GM10847 (cell line): Measurements from ENCODE around the gene TLE4.

ENCODE experiments used
- POLR2A ChIP-seq: IDR thresholded peaks from 2 replicates; pipeline ENCODE4 v1.6.1; 2011; ENCODE audit not compliant: insufficient read length; ENCODE audit errors: extremely low read depth

Gene TLE4

DNA sequence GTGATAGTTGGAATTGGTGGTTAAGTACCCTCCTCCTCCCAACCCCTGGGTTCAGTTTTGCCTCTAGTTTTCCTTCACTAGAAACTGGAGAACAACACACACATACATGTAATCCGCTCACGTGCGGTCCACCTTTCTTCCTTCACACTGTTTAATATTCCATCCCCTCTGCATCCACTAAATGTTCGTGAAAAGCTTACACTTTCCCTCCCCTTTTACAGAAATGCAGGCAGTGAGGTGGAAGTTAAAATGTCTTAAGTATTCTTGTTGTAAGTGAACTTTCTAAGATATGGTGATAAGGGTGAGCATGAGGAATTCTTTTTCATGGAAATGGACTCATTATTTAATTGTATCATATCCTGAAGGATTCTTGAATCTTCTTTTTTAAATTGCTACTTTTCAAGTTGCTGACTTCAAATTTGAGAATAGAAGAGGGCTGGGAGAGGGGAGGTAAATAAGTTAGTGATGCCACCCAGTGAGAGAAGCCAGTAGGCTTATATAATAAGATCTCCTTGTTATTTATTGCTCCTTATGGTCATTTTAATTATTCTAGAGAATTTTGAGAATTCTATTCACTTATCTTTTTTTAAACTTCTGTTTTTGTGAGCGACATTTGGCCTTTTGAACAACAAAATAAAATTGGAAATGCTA, 90.2 kb downstream of the TLE4 start:
- TF ChIP-seq POLR2A = no peak

DNA sequence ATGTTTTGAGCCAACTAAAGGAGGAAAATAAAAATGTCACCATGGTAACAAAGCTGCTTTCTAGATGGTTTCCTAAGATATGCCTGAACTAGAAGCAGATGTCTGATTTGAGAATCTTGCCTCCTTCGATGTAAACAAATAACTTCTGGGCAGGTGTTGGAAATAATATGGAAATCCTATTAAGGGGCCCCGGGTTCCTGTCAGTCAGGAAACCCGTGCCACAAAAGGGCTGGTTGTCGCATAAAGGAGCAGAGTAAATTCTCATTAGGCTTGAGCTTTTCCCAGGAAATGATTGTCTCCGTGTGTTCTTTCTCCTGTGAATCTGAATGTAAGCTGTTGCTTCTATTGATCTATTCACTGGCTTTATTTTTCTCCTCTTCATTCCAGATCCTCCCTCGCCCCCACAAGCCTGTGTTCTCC, 90.8 kb downstream of the TLE4 start:
- no peak for TF ChIP-seq POLR2A

DNA sequence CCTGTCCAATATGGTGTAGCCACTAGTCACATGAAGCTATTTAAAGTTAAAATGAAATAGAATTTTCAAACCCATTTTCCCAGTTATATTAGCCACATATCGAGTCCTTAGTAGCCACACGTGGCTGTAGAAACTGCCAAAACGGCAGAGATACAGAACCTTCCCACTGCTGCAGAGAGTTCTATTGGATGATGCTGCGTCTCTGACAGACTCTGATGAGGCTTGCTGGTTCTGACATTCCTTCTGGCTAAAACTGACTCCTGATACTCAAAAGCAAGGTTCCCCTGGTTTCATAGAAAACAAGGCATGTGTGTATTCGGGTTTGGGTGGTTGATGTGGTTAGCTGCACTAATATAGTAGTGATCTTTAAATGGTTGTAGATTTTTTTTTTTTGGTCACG, 91.5 kb downstream of the TLE4 start:
- no peak for TF ChIP-seq POLR2A

DNA sequence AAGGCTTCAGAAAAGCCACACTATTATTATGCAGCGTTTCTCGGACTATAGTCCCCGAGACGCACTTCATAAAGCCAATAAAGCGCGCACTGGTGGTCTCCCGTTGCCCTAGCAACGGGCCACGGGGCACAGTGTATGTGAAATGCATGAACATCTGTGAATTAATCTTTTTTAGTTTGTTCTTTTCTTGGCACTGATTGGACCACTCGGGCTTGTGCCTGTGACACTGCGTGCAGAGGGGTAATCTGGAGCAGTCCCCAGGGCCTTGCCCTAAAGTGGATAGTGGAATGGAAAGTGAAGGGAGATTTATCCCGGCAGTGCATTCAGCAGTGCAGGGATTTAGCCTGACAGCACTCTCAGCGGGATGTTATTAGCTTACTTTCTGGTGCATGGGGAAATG, 92.1 kb downstream of the TLE4 start:
- no peak for TF ChIP-seq POLR2A

DNA sequence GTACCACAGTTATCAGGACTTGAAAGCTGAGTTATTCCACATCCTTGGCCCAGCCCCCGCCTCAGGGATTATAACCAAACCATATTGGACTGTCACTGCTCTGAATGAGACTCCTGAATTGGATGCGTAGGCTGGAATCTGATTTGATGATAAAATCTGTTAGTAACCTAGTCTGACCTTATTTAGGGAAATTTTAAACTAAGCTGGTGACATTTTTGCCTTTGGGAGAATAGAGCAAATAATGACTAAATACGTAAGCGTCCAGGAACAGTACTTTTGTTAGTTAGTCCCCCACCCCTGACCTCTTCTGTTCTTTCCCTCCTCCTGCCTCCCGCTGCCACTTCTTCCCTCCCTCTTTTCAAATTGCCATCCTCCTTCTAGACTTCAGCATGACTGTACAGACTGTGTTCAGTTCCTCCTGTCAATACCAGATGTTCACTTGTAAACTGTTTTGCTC, 92.6 kb downstream of the TLE4 start:
- TF ChIP-seq POLR2A = no peak

DNA sequence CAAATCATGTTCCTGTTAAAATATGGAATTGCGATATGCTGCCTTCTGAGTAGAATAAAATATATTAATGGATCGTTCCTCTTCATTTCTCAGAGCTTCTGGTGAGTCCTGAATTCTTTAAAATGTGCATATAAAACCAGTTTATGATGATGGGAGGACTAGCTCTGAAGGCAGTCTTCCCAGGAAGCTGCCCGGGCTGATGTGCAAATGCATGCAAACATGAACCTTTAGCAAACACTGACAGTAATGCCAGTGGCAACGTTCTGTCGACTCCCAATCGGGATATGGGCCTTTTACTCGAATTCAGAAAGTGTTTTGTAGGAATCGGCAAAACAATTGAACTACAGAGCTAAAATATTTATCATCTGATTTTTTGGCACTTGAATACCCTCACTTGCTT, 93.6 kb downstream of the TLE4 start:
- TF ChIP-seq POLR2A = no peak

DNA sequence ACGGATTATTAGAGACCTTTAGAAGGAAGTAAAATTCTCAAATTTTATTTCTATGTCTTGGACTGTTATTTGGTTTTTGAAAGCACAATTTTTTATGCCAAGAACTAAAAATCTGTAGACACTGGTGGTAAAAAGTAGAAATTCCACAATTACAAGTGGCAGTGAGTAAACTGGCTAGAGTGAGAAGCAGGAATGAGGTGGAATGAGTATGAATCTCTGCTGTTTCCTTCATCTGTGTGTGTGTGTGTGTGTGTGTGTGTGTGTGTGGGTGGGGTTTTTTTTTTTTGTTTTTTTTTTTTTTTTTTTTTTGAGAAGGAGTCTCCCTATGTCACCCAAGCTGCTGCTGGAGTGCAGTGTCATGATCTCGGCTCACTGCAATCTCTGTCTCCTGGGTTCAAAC, 94.2 kb downstream of the TLE4 start:
- no peak for TF ChIP-seq POLR2A

DNA sequence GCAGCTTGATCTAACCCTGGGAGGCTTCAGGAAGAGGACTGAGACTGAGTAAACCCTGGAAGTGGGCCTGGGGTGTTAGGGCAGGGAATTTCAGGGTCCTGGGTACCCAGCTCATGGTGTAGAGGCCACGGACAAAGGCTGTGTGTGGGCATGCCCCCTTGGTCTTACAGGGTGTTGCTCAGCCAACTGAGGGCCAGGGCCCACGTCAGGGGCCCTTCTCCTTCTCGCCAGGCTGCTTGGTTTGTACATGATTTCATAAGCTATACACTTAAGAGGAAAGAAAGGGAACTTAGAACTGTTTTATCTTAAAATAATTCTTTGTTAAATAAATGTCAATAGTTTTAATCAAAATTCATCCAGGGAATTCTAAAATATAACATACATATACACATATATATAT, 95.4 kb downstream of the TLE4 start:
- TF ChIP-seq POLR2A = no peak

DNA sequence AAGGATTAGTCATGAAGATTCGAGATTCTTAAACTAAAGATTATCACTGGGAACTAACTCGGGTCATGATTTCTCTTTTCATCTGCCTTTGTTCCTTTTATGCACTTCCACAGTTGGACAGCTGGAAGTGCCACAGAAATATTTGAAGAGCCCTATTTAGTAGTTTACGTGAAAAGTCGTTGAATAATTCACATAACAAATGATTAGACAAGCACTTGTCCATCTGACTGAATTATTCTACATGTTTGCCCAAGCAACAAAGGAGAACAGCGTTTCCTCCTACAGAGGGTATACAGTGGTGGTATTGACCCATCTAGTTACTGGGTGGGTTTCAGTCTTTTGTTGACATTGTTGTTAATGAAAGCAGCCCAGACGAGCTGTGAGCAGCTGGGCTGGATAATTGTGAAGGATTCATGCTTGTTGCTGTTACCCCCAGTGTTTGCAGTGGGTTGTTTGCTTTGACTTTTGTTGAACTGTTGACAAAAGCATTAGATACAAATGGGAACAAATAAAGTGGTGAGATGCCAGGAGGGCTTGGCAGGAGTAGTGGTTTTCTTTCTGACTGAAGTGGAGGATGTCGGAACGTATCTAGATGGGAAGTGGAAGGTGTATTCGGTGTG, 96.2 kb downstream of the TLE4 start:
- TF ChIP-seq POLR2A = no peak

DNA sequence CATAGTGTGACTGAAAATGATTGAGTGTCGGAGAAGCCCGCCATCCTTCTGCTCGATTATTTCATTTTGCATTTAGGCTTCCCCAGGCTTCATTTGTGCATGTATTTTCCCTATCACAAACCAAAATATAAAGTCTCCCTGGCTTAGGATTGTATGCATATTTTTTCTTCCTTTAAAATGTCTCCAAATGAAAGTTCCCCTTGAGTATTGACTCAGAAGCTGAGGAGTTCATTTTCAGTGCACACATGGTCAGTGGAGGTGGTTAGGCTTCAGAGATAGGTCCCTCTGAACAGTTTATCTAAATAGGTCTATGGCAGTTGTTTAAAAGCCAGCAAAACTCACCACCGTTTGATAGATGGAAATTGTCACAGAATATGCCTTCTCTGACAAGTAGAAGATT, 97.2 kb downstream of the TLE4 start:
- no peak for TF ChIP-seq POLR2A

DNA sequence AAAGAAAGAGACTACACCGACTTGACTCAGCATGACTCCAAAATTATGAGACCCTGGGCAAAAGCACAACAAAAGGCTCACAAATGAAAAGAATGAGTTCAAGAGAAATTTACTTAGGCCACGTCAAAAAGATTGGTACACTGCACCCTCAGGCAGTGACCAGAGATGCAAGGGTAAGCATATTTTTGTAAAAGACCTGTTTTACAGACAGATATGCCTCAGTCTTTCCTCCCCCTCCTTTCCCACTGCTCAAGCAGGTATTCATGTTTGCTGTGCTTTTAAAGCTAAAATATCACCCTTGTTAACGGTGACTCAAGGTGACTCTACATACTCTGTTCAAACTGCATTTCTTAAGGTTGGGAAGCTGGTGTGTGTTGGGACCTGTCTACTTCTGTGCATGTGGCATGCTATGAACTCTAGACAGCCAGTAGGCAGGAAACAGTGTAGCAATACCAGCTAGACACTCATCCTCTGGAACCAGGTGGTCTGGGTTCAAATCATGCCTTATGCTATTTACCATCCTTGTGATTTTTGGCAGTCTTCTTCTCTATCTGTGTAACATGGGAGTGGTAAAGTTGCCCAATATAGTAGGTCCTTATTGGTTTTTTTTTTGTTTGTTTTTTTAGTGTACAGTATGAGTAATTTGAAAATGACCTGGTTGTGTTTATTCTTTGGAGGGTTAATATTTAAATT, 98.7 kb downstream of the TLE4 start:
- no peak for TF ChIP-seq POLR2A

DNA sequence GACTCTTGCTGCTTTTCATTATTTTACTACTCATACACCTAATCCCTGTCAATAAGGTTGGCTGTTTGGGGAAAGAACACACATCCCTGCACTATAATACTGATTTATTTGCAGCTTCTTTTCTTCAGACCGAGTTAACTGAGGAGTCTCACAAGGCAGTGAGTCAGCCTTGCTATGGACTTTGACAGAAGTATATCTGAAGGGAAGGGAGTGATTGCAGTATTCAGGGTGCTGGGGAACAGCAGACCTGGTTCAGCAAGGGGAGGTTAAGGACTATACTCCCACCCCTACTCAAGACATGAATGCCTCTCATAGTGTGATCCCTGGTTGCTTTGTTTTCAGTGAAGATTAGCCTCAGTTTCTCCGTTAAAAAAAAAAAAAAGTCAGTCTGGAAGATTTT, 99.8 kb downstream of the TLE4 start:
- no peak for TF ChIP-seq POLR2A

DNA sequence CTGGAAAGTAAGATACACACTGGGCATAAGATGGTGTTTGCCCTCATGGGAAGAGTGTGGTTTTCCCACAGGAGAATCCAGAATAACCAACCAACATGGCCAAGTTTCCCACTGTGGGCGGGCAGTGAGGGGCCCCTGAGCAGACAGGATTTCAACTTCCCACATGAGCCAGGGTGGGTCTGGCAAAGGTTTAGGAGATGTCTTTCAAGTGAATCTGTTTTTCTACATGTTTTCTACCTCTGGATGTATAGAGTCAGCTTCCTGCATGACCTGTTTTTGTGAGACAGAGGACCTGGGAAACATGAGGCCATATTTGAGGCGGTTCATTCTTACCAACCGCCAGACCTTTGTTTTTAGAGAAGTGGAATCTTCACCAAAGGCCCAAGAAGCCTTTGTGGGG, 100.5 kb downstream of the TLE4 start:
- TF ChIP-seq POLR2A = no peak

DNA sequence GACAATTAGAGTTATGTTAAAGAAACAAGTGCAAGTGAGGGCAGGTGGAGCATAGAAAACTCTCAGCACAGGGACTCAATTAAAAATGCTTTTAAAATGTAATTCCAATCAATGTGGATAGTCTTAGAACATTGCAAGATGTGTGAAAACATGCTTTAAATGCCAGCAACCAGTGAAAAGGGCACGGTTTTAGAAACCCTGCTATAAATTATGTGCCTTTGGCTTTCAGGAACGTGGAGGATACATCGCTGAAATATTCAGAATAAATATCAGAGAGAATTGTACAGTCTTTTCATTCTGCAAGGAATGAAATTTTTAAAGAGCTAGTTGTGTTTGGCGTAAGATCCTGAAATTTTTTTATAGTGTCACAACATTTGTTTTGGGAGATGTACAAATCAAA, 101.1 kb downstream of the TLE4 start:
- no peak for TF ChIP-seq POLR2A

DNA sequence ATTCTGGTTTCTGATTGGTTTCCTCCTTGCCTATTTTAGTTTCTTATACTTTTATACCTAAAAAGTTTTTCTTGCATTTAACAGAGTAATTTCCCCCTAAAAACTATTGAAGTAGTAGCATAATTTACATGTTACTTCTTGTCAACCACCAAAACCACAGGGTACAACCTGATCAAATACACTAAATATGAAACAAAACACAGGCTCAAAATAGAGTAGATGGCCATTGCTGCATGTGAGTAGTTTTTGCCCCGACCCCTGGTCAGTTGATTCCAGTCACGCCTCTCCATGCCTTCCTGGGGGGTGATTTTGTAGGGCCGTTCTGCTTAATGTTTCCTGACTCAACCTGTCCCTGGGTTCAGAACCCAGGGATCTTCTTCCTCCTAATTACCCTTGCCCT, 101.8 kb downstream of the TLE4 start:
- TF ChIP-seq POLR2A = no peak

DNA sequence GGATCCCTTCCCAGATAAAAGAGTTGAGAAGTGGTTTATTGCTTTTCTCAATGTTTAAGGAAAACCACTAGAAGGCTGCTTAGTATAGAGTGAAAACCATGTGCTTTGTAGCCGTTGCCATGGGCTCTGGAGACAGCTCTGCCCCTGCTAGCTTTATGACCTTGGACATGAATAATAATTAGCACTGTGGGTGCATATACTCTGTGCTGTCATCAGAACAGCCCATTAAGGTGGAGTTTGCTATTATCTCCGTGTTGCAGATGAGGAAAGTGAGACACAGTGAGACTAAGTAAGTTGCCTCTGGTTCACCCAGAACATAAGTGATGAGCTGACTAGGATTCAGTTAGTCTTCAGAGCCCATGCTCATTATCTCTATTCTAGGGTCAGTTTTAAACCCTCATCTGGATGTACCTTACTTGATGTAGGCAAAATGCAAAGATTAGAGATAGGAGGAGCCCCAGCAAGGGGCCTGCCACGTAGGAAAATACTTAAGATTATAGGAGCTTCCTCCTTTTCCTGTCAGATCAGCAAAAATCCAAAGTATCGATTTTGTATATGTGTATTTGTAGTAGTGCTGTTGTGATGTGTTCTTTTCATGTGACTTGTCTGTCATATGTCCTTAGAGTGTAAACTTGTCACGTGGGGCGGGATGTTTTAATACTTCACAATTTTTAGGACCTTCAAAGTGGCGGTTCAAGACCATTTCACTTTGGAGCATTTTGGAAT, 102.5 kb downstream of the TLE4 start:
- no peak for TF ChIP-seq POLR2A
